ENCODE data around the gene RFLNA.
A peak's percentile ranks its signal among the peaks of the same experiment; 100 is the strongest.

Gene RFLNA

GRCh38 chr12:124294780-124295341, at the start of gene RFLNA:
Gene RFLNA, plus strand, starts transcription at chr12:124295093. Its CDS starts 337 bp downstream, at chr12:124295430.
- peak in 1 of 2 experiments; percentile 17 for DNase-seq

GRCh38 chr12:124247331-124247730, 47.6 kb upstream of the RFLNA start:
- no peak for DNase-seq

- DNase-seq, result no peak
Measured at GRCh38 chr12:124248941-124249825, 45.7 kb upstream of the RFLNA start.

- DNase-seq, result no peak
Measured at GRCh38 chr12:124251186-124251585, 43.7 kb upstream of the RFLNA start.

- no peak for DNase-seq
Measured at GRCh38 chr12:124252964-124253363, 41.9 kb upstream of the RFLNA start.

- DNase-seq, result no peak
Measured at GRCh38 chr12:124254126-124254525, 40.8 kb upstream of the RFLNA start.

GRCh38 chr12:124259154-124260066, 35.5 kb upstream of the RFLNA start:
- DNase-seq, result peak; percentile 43 to 63

GRCh38 chr12:124261885-124262284, 33.0 kb upstream of the RFLNA start:
- DNase-seq, result no peak

GRCh38 chr12:124264089-124264795, 30.7 kb upstream of the RFLNA start:
- DNase-seq, result no peak

- no peak for DNase-seq
Measured at GRCh38 chr12:124264879-124265278, 30.0 kb upstream of the RFLNA start.

- no peak for DNase-seq
Measured at GRCh38 chr12:124267205-124267778, 27.6 kb upstream of the RFLNA start.

GRCh38 chr12:124270671-124271070, 24.2 kb upstream of the RFLNA start:
- DNase-seq, result no peak

- DNase-seq, result peak; percentile 13 to 36
Measured at GRCh38 chr12:124273630-124274029, 21.3 kb upstream of the RFLNA start.

GRCh38 chr12:124276337-124276736, 18.6 kb upstream of the RFLNA start:
- DNase-seq, result no peak

- DNase-seq, result peak in 1 of 2 experiments; percentile 54
Measured at GRCh38 chr12:124277394-124278241, 17.3 kb upstream of the RFLNA start.

GRCh38 chr12:124278389-124279101, 16.3 kb upstream of the RFLNA start:
- no peak for DNase-seq

GRCh38 chr12:124279315-124279714, 15.6 kb upstream of the RFLNA start:
- no peak for DNase-seq

- DNase-seq, result no peak
Measured at GRCh38 chr12:124279846-124280360, 15.0 kb upstream of the RFLNA start.

- no peak for DNase-seq
Measured at GRCh38 chr12:124281309-124281708, 13.6 kb upstream of the RFLNA start.

GRCh38 chr12:124282287-124282686, 12.6 kb upstream of the RFLNA start:
- DNase-seq, result no peak
